Thoracic aorta (tissue), 2 donors: ENCODE data around the gene SH2D5. TPM values are rescaled to one million over a fixed set of nuclear protein-coding genes. Genes with fewer than 3 reads are reported as not detected.

Experiments
- ATAC-seq: fragments of 150-250 bp; one replicate; pipeline ENCODE4 v1.8.0; 2017; ENCODE audit warnings: low read depth; ENCODE audit not compliant: insufficient number of reproducible peaks, low FRiP score
- DNase-seq: peaks from one replicate; pipeline ENCODE4 v3.0.0-alpha.2; 2020; ENCODE audit warnings: low spot score
- H3K27ac ChIP-seq, 2 donors: fragments of 200-600 bp; sonication (generic); 1 replicate in 1 of 2; 2 replicates in 1 of 2; pipeline ENCODE4 v1.5.1; 2016; ENCODE audit warnings: mild to moderate bottlenecking in 2 of 2, moderate library complexity in 2 of 2
- H3K27me3 ChIP-seq: fragments of 200-600 bp; sonication (generic); replicated peaks from 2 replicates; pipeline ENCODE4 v1.6.0; 2016; ENCODE audit warnings: mild to moderate bottlenecking; ENCODE audit not compliant: insufficient read depth
- H3K36me3 ChIP-seq: fragments of 200-600 bp; sonication (generic); one replicate; pipeline ENCODE4 v1.5.1; 2016
- H3K4me1 ChIP-seq, 2 donors: fragments of 200-600 bp; sonication (generic); 1 replicate in 1 of 2; 2 replicates in 1 of 2; pipeline versions ENCODE4 v1.5.1 to v1.6.0; 2016; ENCODE audit warnings: low read depth in 2 of 2, mild to moderate bottlenecking in 1 of 2; ENCODE audit not compliant: control insufficient read depth in 1 of 2
- H3K4me3 ChIP-seq: fragments of 200-600 bp; sonication (generic); 2 replicates; pipeline ENCODE4 v1.5.1; 2016; ENCODE audit warnings: mild to moderate bottlenecking
- H3K9me3 ChIP-seq: fragments of 200-600 bp; sonication (generic); 2 replicates; pipeline ENCODE4 v1.5.1; 2016
- CTCF ChIP-seq: fragments of 200-600 bp; sonication (generic); IDR thresholded peaks from one replicate; pipeline ENCODE4 v1.5.1; 2019; ENCODE audit warnings: antibody characterized with exemption
- total RNA-seq, 2 donors: library from RNA; depleted of rRNA; stranded (reverse); fragments of >200 nt; gene quantifications; one replicate each; pipeline versions ENCODE4 v1.1.0 to v1.2.3, GENCODE V29; 2016

The SH2D5 gene
- total RNA-seq, 2 donors from 2014 or later, result 0.41 TPM; not detected in 1

GRCh38 chr1:20717452-20718342, 14.8 kb downstream of the SH2D5 start, which contains the start of gene KIF17:
TSS of gene KIF17 (minus strand) at chr1:20718007. CDS start at chr1:20717706, 301 bp downstream.
- Histone ChIP-seq H3K9me3 (no peaks in the 10 kb centered on the region), H3K36me3 (no peaks in the 10 kb centered on the region), H3K4me1 (peaks cover 4% of the 10 kb centered on the region in 2 donors), H3K27me3 (no peaks in the 10 kb centered on the region), H3K4me3 (peak within 1 kb of the TSS; percentile 71), H3K27ac (no peak within 1 kb of the TSS)
- no peak for ATAC-seq
- TF ChIP-seq CTCF, result no peak
- DNase-seq, result no peak

- no peaks in the 10 kb centered on the region for H3K9me3 ChIP-seq
- ATAC-seq (no peak), DNase-seq (no peak)
- no peaks in the 10 kb centered on the region for H3K27me3 ChIP-seq
- H3K27ac ChIP-seq, result no peak overlapping the region
- H3K4me1 ChIP-seq, result peaks cover 4% of the 10 kb centered on the region in 2 donors
- TF ChIP-seq CTCF, result no peak
- no peaks in the 10 kb centered on the region for H3K36me3 ChIP-seq
- H3K4me3 ChIP-seq, result no peak overlapping the region
Measured at GRCh38 chr1:20716232-20716631, 16.3 kb downstream of the SH2D5 start.

- DNase-seq (no peak), ATAC-seq (no peak)
- Histone ChIP-seq H3K4me1 (peaks cover 4% of the 10 kb centered on the region in 2 donors), H3K27me3 (no peaks in the 10 kb centered on the region), H3K27ac (no peak overlapping the region), H3K36me3 (no peaks in the 10 kb centered on the region), H3K4me3 (no peak overlapping the region), H3K9me3 (no peaks in the 10 kb centered on the region)
- no peak for TF ChIP-seq CTCF
Measured at GRCh38 chr1:20715406-20715805, 17.1 kb downstream of the SH2D5 start.

GRCh38 chr1:20713440-20713839, 19.1 kb downstream of the SH2D5 start:
- no peak overlapping the region for H3K27ac ChIP-seq
- no peak overlapping the region for H3K4me3 ChIP-seq
- no peaks in the 10 kb centered on the region for H3K27me3 ChIP-seq
- ATAC-seq (no peak), DNase-seq (no peak)
- H3K4me1 ChIP-seq, result peaks cover 4% of the 10 kb centered on the region in 2 donors
- H3K9me3 ChIP-seq, result no peaks in the 10 kb centered on the region
- no peaks in the 10 kb centered on the region for H3K36me3 ChIP-seq
- TF ChIP-seq CTCF, result no peak

GRCh38 chr1:20712215-20712577, 20.3 kb downstream of the SH2D5 start:
- DNase-seq, result no peak
- no peaks in the 10 kb centered on the region for H3K36me3 ChIP-seq
- ATAC-seq, result no peak
- H3K4me3 ChIP-seq, result no peak overlapping the region
- no peak for TF ChIP-seq CTCF
- H3K4me1 ChIP-seq, result peaks cover under 1 to 1% of the 10 kb centered on the region in 2 donors
- no peak overlapping the region for H3K27ac ChIP-seq
- H3K9me3 ChIP-seq, result no peaks in the 10 kb centered on the region
- H3K27me3 ChIP-seq, result no peaks in the 10 kb centered on the region
